Stimulated activated CD8-positive, alpha-beta memory T cell treated with anti-CD3 and anti-CD28 coated beads, Interleukin-4, amount 100 ng/mL, for 48 hours (primary cell): Measurements from ENCODE around the gene POU2F1.

Experiments used
- DNase-seq: peaks from one replicate; pipeline ENCODE4 v3.0.0-alpha.2; 2020

POU2F1 gene

GRCh38 chr1:167447521-167448136 is 226.9 kb downstream of the POU2F1 start:
- DNase-seq = peak; percentile 74

GRCh38 chr1:167450843-167451242 is 230.2 kb downstream of the POU2F1 start:
- DNase-seq = no peak

- DNase-seq = no peak
These were observed 231.8 kb downstream of the POU2F1 start for GRCh38 chr1:167452483-167452882.

GRCh38 chr1:167453123-167453522 is 232.4 kb downstream of the POU2F1 start:
- no peak for DNase-seq

- DNase-seq = no peak
These were observed 233.7 kb downstream of the POU2F1 start for GRCh38 chr1:167454304-167454893.

- peak; percentile 85 for DNase-seq
These were observed 234.5 kb downstream of the POU2F1 start for GRCh38 chr1:167454894-167455785.

- DNase-seq = peak; percentile 67
These were observed 235.2 kb downstream of the POU2F1 start for GRCh38 chr1:167455786-167456446.

- DNase-seq = no peak
These were observed 235.8 kb downstream of the POU2F1 start for GRCh38 chr1:167456524-167456923.

GRCh38 chr1:167456926-167457325 is 236.2 kb downstream of the POU2F1 start:
- no peak for DNase-seq

GRCh38 chr1:167457936-167458584 is 237.4 kb downstream of the POU2F1 start:
- no peak for DNase-seq

GRCh38 chr1:167460836-167461235 is 240.2 kb downstream of the POU2F1 start:
- no peak for DNase-seq

GRCh38 chr1:167462341-167462740 is 241.7 kb downstream of the POU2F1 start:
- DNase-seq = no peak

- no peak for DNase-seq
These were observed 242.4 kb downstream of the POU2F1 start for GRCh38 chr1:167463080-167463479.

- no peak for DNase-seq
These were observed 243.3 kb downstream of the POU2F1 start for GRCh38 chr1:167463875-167464575.

- no peak for DNase-seq
These were observed 244.3 kb downstream of the POU2F1 start for GRCh38 chr1:167465018-167465417.

GRCh38 chr1:167465743-167466142 is 245.1 kb downstream of the POU2F1 start:
- no peak for DNase-seq

GRCh38 chr1:167467126-167467710 is 246.5 kb downstream of the POU2F1 start:
- no peak for DNase-seq

- no peak for DNase-seq
These were observed 247.1 kb downstream of the POU2F1 start for GRCh38 chr1:167467752-167468151.

- DNase-seq = no peak
These were observed 248.7 kb downstream of the POU2F1 start for GRCh38 chr1:167469280-167469965.

GRCh38 chr1:167471568-167471967 is 250.9 kb downstream of the POU2F1 start:
- DNase-seq = no peak
